CD4-positive, alpha-beta memory T cell (primary cell): ENCODE measurements around the gene DDX52. TPM values are rescaled to one million over a fixed set of nuclear protein-coding genes. Genes with fewer than 3 reads are reported as not detected.

Experiments used
- CTCF ChIA-PET: fragments of 350-600 bp; sonication (Branson Sonifier 250); formaldehyde crosslinking; loops from one replicate; lab custom pipeline; 2021; ENCODE audit warnings: inconsistent platforms; ENCODE audit not compliant: partially characterized antibody; lab: Charles Lee
- POLR2A ChIA-PET: fragments of 350-600 bp; sonication (Branson Sonifier 250); formaldehyde crosslinking; loops from one replicate; lab custom pipeline; 2021; ENCODE audit not compliant: partially characterized antibody; lab: Charles Lee
- DNase-seq, 5 donors: peaks; one replicate each; pipeline versions ENCODE4 v3.0.0 to v3.0.0-alpha.2; 2020 to 2022; ENCODE audit warnings: mixed read lengths in 1 of 5
- H3K27ac ChIP-seq: one replicate; pipeline ENCODE4 v1.7.0; 2013; ENCODE audit warnings: low read depth, low read length
- H3K27me3 ChIP-seq: 2 replicates; pipeline ENCODE4 v1.7.0; 2013; ENCODE audit warnings: mild to moderate bottlenecking, low read length, moderate library complexity; ENCODE audit not compliant: insufficient read depth
- H3K36me3 ChIP-seq: 2 replicates; pipeline ENCODE4 v1.7.0; 2013; ENCODE audit warnings: mild to moderate bottlenecking, low read length, moderate library complexity; ENCODE audit not compliant: insufficient read depth
- H3K4me1 ChIP-seq: 2 replicates; pipeline ENCODE4 v1.7.0; 2013; ENCODE audit warnings: mild to moderate bottlenecking, low read length, moderate library complexity; ENCODE audit not compliant: insufficient read depth
- H3K4me3 ChIP-seq, 2 donors: one replicate each; pipeline ENCODE4 v1.7.0; 2013; ENCODE audit warnings: low read length in 2 of 2, mild to moderate bottlenecking in 1 of 2
- H3K9me3 ChIP-seq, 2 donors: one replicate each; pipeline ENCODE4 v1.7.0; 2013; ENCODE audit warnings: low read length in 2 of 2, control low read depth in 1 of 2; ENCODE audit not compliant: control insufficient read depth in 1 of 2
- H3K27ac Mint-ChIP-seq, 7 donors: one replicate each; pipeline ENCODE4 v1.8.0; 2020 to 2021; ENCODE audit warnings: mixed read lengths in 7 of 7, mild to moderate bottlenecking in 6 of 7, inconsistent platforms in 3 of 7, moderate library complexity in 3 of 7
- H3K27me3 Mint-ChIP-seq, 2 donors: one replicate each; pipeline ENCODE4 v1.8.0; 2020 to 2021; ENCODE audit warnings: mixed read lengths in 2 of 2
- H3K36me3 Mint-ChIP-seq, 2 donors: one replicate each; pipeline ENCODE4 v1.8.0; 2020 to 2021; ENCODE audit warnings: mixed read lengths in 2 of 2, inconsistent platforms in 1 of 2, mild to moderate bottlenecking in 1 of 2
- H3K4me1 Mint-ChIP-seq, 4 donors: one replicate each; pipeline ENCODE4 v1.8.0; 2020 to 2021; ENCODE audit warnings: mixed read lengths in 4 of 4, mild to moderate bottlenecking in 1 of 4
- H3K4me3 Mint-ChIP-seq, 8 donors: one replicate each; pipeline ENCODE4 v1.8.0; 2020 to 2021; ENCODE audit warnings: mixed read lengths in 8 of 8, mild to moderate bottlenecking in 7 of 8, moderate library complexity in 6 of 8, inconsistent platforms in 3 of 8
- H3K9me3 Mint-ChIP-seq, 8 donors: one replicate each; pipeline ENCODE4 v1.8.0; 2020 to 2021; ENCODE audit warnings: mixed read lengths in 8 of 8, mild to moderate bottlenecking in 5 of 8, inconsistent platforms in 3 of 8, moderate library complexity in 1 of 8
- intact Hi-C: fragments of 100-400 bp; cut with micrococcal nuclease; formaldehyde crosslinking; loops from one replicate; pipeline ENCODE4 v1.15.1; 2023
- polyA plus RNA-seq, 2 donors: library from polyadenylated mRNA; unstranded; fragments of 300-500 nt; fragmentation: Illumina TruSeq; gene quantifications; one replicate each; pipeline ENCODE4 v1.2.3, GENCODE V29; 2021
- total RNA-seq, 2 experiments: library from RNA; stranded (reverse); gene quantifications; one replicate each; pipeline ENCODE4 v1.2.3, GENCODE V29; 2021

The DDX52 gene
- total and polyA plus RNA-seq, 4 experiments from 2014 or later = 10.9 to 26.5 (median 20.9) TPM

- Mint-ChIP-seq H3K27ac (no peak overlapping the region), H3K36me3 (peaks cover 44 to 78% of the 10 kb centered on the region in 2 donors), H3K9me3 (no peaks in the 10 kb centered on the region), H3K4me3 (peak overlapping the region in 3 of 8 donors; percentile 37 to 51 (median 44)), H3K27me3 (no peaks in the 10 kb centered on the region), H3K4me1 (peaks cover 43 to 84% (median 60%) of the 10 kb centered on the region in 4 donors)
- DNase-seq = no peak
- Histone ChIP-seq H3K36me3 (peaks cover 38% of the 10 kb centered on the region), H3K4me1 (peaks cover 59% of the 10 kb centered on the region), H3K9me3 (no peaks in the 10 kb centered on the region), H3K27ac (no peak overlapping the region), H3K4me3 (no peak overlapping the region), H3K27me3 (no peaks in the 10 kb centered on the region)
- ChIA-PET POLR2A (interaction anchor here (1.0 to 2.3 kb wide), 2 partner anchors 13 to 16 kb away, joined by 4 to 13 read pairs; partner anchors contain the start of gene SYNRG), CTCF (interaction anchor here (0.8 to 1.0 kb wide), 2 partner anchors 13 to 17 kb away, joined by 3 read pairs; partner anchors contain the start of gene SYNRG)
- intact Hi-C loops = no loop called here
Measured at GRCh38 chr17:37592291-37592690, 51.0 kb downstream of the DDX52 start.

GRCh38 chr17:37585066-37585465 lies 58.2 kb downstream of the DDX52 start:
- Histone ChIP-seq H3K27me3 (no peaks in the 10 kb centered on the region), H3K36me3 (peaks cover 57% of the 10 kb centered on the region), H3K9me3 (no peaks in the 10 kb centered on the region), H3K27ac (no peak overlapping the region), H3K4me1 (peaks cover 27% of the 10 kb centered on the region), H3K4me3 (no peak overlapping the region)
- no peaks in the 10 kb centered on the region for H3K27me3 Mint-ChIP-seq
- ChIA-PET CTCF (no interaction called here), POLR2A (no interaction called here)
- H3K27ac Mint-ChIP-seq = peak overlapping the region in 1 of 7 donors; percentile 48
- no peak for DNase-seq
- no peak overlapping the region for H3K4me3 Mint-ChIP-seq
- intact Hi-C loops = no loop called here
- H3K9me3 Mint-ChIP-seq = no peaks in the 10 kb centered on the region
- peaks cover 34 to 63% of the 10 kb centered on the region in 2 donors for H3K36me3 Mint-ChIP-seq
- H3K4me1 Mint-ChIP-seq = peaks cover 15 to 26% (median 21%) of the 10 kb centered on the region in 4 donors

- intact Hi-C loops = no loop called here
- H3K4me1 ChIP-seq = no peaks in the 10 kb centered on the region
- H3K27ac Mint-ChIP-seq = peak overlapping the region in 2 of 7 donors; percentile 27 to 32
- no peak for DNase-seq
- H3K4me3 Mint-ChIP-seq = no peak overlapping the region
- CTCF ChIA-PET = no interaction called here
- H3K9me3 ChIP-seq = no peaks in the 10 kb centered on the region
- no peaks in the 10 kb centered on the region for H3K27me3 ChIP-seq
- H3K27me3 Mint-ChIP-seq = no peaks in the 10 kb centered on the region
- H3K4me3 ChIP-seq = no peak overlapping the region
- peaks cover 3 to 16% (median 9%) of the 10 kb centered on the region in 4 donors for H3K4me1 Mint-ChIP-seq
- peaks cover 36% of the 10 kb centered on the region for H3K36me3 ChIP-seq
- H3K36me3 Mint-ChIP-seq = peaks cover 60 to 71% of the 10 kb centered on the region in 2 donors
- no peak overlapping the region for H3K27ac ChIP-seq
- POLR2A ChIA-PET = no interaction called here
- no peaks in the 10 kb centered on the region for H3K9me3 Mint-ChIP-seq
Measured at GRCh38 chr17:37576281-37576680, 67.0 kb downstream of the DDX52 start.

GRCh38 chr17:37574427-37574826 lies 68.8 kb downstream of the DDX52 start:
- Mint-ChIP-seq H3K36me3 (peaks cover 58 to 75% of the 10 kb centered on the region in 2 donors), H3K4me3 (no peak overlapping the region), H3K4me1 (peaks cover 3 to 15% (median 9%) of the 10 kb centered on the region in 4 donors), H3K27me3 (no peaks in the 10 kb centered on the region), H3K9me3 (no peaks in the 10 kb centered on the region), H3K27ac (peak overlapping the region in 6 of 7 donors; percentile 7 to 57 (median 32))
- no peaks in the 10 kb centered on the region for H3K4me1 ChIP-seq
- intact Hi-C loops = no loop called here
- ChIA-PET CTCF (no interaction called here), POLR2A (no interaction called here)
- DNase-seq = no peak
- no peaks in the 10 kb centered on the region for H3K27me3 ChIP-seq
- peaks cover 45% of the 10 kb centered on the region for H3K36me3 ChIP-seq
- no peak overlapping the region for H3K4me3 ChIP-seq
- no peak overlapping the region for H3K27ac ChIP-seq
- no peaks in the 10 kb centered on the region for H3K9me3 ChIP-seq

GRCh38 chr17:37571674-37572073 lies 71.6 kb downstream of the DDX52 start:
- H3K36me3 Mint-ChIP-seq = peaks cover 69 to 80% of the 10 kb centered on the region in 2 donors

GRCh38 chr17:37570527-37571093 lies 72.6 kb downstream of the DDX52 start:
- Mint-ChIP-seq H3K4me1 (peaks cover 4 to 19% (median 10%) of the 10 kb centered on the region in 4 donors), H3K9me3 (no peaks in the 10 kb centered on the region), H3K4me3 (no peak overlapping the region), H3K36me3 (peaks cover 67 to 75% of the 10 kb centered on the region in 2 donors), H3K27me3 (no peaks in the 10 kb centered on the region), H3K27ac (no peak overlapping the region)
- Histone ChIP-seq H3K36me3 (peaks cover 54% of the 10 kb centered on the region), H3K4me3 (no peak overlapping the region), H3K27ac (no peak overlapping the region), H3K9me3 (no peaks in the 10 kb centered on the region), H3K4me1 (no peaks in the 10 kb centered on the region), H3K27me3 (no peaks in the 10 kb centered on the region)
- CTCF ChIA-PET = interaction anchor here (0.6 to 2.8 kb wide), 7 partner anchors 10 to 245 kb away, joined by 3 to 13 read pairs (median 4); partner anchors contain the start of gene SYNRG
- POLR2A ChIA-PET = no interaction called here
- intact Hi-C loops = no loop called here
- peak in 3 of 5 donors; percentile 0 to 12 (median 4) for DNase-seq

More at GRCh38 chr17:37571674-37572073, 71.6 kb downstream of the DDX52 start:
- POLR2A ChIA-PET = interaction anchor here (1.5 kb wide), 1 partner anchor 37 kb away, joined by 7 read pairs; the partner anchor contains the start of gene SYNRG
- H3K27me3 Mint-ChIP-seq = no peaks in the 10 kb centered on the region
- H3K27ac ChIP-seq = no peak overlapping the region
- no peaks in the 10 kb centered on the region for H3K9me3 Mint-ChIP-seq
- H3K27me3 ChIP-seq = no peaks in the 10 kb centered on the region
- H3K9me3 ChIP-seq = no peaks in the 10 kb centered on the region
- H3K4me1 ChIP-seq = no peaks in the 10 kb centered on the region
- CTCF ChIA-PET = interaction anchor here (1.2 to 2.8 kb wide), 2 partner anchors 9 to 38 kb away, joined by 3 to 13 read pairs; partner anchors contain the start of gene SYNRG
- H3K27ac Mint-ChIP-seq = no peak overlapping the region
- peaks cover 57% of the 10 kb centered on the region for H3K36me3 ChIP-seq
- no peak for DNase-seq
- intact Hi-C loops = no loop called here
- H3K4me3 ChIP-seq = no peak overlapping the region
- H3K4me3 Mint-ChIP-seq = no peak overlapping the region
- peaks cover 4 to 18% (median 10%) of the 10 kb centered on the region in 4 donors for H3K4me1 Mint-ChIP-seq

- POLR2A ChIA-PET = no interaction called here
- Mint-ChIP-seq H3K27ac (peak overlapping the region in 3 of 7 donors; percentile 50 to 93 (median 65)), H3K4me3 (no peak overlapping the region)
Measured at GRCh38 chr17:37568350-37569053, 74.7 kb downstream of the DDX52 start.

More at GRCh38 chr17:37568350-37569053, 74.7 kb downstream of the DDX52 start:
- Mint-ChIP-seq H3K9me3 (no peaks in the 10 kb centered on the region), H3K36me3 (peaks cover 62 to 76% of the 10 kb centered on the region in 2 donors), H3K4me1 (peaks cover 1 to 13% (median 8%) of the 10 kb centered on the region in 4 donors), H3K27me3 (no peaks in the 10 kb centered on the region)
- Histone ChIP-seq H3K27me3 (no peaks in the 10 kb centered on the region), H3K4me1 (no peaks in the 10 kb centered on the region), H3K36me3 (peaks cover 64% of the 10 kb centered on the region), H3K4me3 (no peak overlapping the region), H3K27ac (no peak overlapping the region), H3K9me3 (no peaks in the 10 kb centered on the region)
- intact Hi-C loops = no loop called here
- DNase-seq = no peak
- CTCF ChIA-PET = interaction anchor here (1.4 to 2.8 kb wide), 2 partner anchors 12 to 32 kb away, joined by 3 to 13 read pairs; no protein-coding TSS in a partner anchor
